ENCODE measurements around the gene IFITM1. TPM values are rescaled to one million over a fixed set of nuclear protein-coding genes. Genes with fewer than 3 reads are reported as not detected.

Gene IFITM1
- total RNA-seq, 1 experiment from 2014 or later: 544 TPM

GRCh38 chr11:315516-315994 is 1.7 kb downstream of the IFITM1 start (continued):
- no peak for TF ChIP-seq PRDM15 (CRISPR knock-in tag; IDR thresholded peaks at IDR 0.05)
- TF ChIP-seq SP1 (CRISPR knock-in tag; conservative IDR thresholded peaks at IDR 0.05): no peak
- TF ChIP-seq TP53 (CRISPR knock-in tag; IDR thresholded peaks at IDR 0.05): no peak

DNA sequence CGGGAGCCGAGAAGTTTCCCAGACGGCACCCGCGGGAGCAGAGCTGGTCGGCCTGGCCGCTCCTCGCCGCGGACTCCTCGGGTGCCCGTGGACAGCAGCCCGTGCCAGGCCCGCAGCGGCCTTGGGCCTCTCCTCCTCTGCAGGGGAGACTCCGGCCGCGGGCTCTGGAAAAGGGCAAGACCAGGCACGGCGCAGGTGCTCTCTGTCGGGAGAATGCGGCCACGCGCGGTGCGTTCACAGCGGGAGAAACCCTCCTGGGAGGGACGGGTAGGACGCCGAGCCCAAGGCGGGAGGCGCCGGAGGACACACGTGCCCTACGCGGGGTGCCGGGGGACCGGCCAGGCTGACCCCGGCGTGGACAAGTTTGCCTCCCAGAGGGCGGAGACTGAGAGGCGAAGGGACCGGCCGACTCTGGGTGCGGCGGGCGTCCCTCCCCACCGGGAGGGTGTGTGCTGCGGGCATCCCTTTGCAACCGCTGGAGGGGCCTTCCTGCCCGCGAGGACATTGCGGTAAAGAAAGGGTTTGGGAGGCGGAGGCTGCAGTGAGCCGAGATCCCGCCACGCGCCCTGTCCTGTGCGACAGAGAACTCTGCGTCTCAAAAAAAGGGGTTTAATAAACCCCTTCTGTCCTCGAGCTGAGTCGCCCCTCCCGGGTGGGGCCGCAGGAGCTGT is 2.3 kb downstream of the IFITM1 start:
- Mint-ChIP-seq H3K27me3 (ENCODE audit: low read depth) (no peaks in the 10 kb centered on the region), H3K36me3 (peaks cover 11% of the 10 kb centered on the region), H3K9me3 (no peaks in the 10 kb centered on the region), H3K4me3 (peak overlapping the region; percentile 75), H3K4me1 (peaks cover 43% of the 10 kb centered on the region), H3K27ac (peak overlapping the region; percentile 96)
- ChIA-PET CTCF (interaction anchor here (1.2 to 3.6 kb wide), 8 partner anchors 9 to 91 kb away, joined by 3 to 34 read pairs (median 6); partner anchors contain the start of gene IFITM2), POLR2A (interaction anchor here (0.6 to 1.8 kb wide), 4 partner anchors 35 to 396 kb away, joined by 3 to 9 read pairs (median 3); no protein-coding TSS in a partner anchor)
- no peak for ATAC-seq
- DNase-seq (ENCODE audit: low spot score): peak; percentile 29
- TF ChIP-seq PREB (CRISPR knock-in tag; IDR thresholded peaks at IDR 0.05; ENCODE audit: borderline replicate concordance) (no peak), NFE2L1 (CRISPR knock-in tag; IDR thresholded peaks at IDR 0.05) (no peak), ZNF396 (CRISPR knock-in tag; IDR thresholded peaks at IDR 0.05; ENCODE audit: borderline replicate concordance) (no peak), GRHL2 (CRISPR knock-in tag; IDR thresholded peaks at IDR 0.05; ENCODE audit: insufficient replicate concordance, severe bottlenecking) (no peak), ZNF263 (CRISPR knock-in tag; IDR thresholded peaks at IDR 0.05; ENCODE audit: low read depth) (no peak), E2F5 (CRISPR knock-in tag; IDR thresholded peaks at IDR 0.05) (no peak), MAX (CRISPR knock-in tag; IDR thresholded peaks at IDR 0.05) (0 out of 2 replicates have a peak, but pooled peaks have one; percentile 70), ETV6 (CRISPR knock-in tag; IDR thresholded peaks at IDR 0.05) (no peak; the same call in 1 of the 2 replicates), CDX4 (CRISPR knock-in tag; IDR thresholded peaks at IDR 0.05; ENCODE audit: borderline replicate concordance) (no peak), ZNF317 (CRISPR knock-in tag; IDR thresholded peaks at IDR 0.05; ENCODE audit: borderline replicate concordance, low read depth) (no peak), ERG (CRISPR knock-in tag; IDR thresholded peaks at IDR 0.05) (no peak), HMGA2 (CRISPR knock-in tag; IDR thresholded peaks at IDR 0.05) (no peak), ELF4 (CRISPR knock-in tag; IDR thresholded peaks at IDR 0.05; ENCODE audit: low read depth) (no peak), SOX15 (CRISPR knock-in tag; IDR thresholded peaks at IDR 0.05) (no peak), ZNF423 (CRISPR knock-in tag; IDR thresholded peaks at IDR 0.05) (no peak), FOXJ3 (CRISPR knock-in tag; IDR thresholded peaks at IDR 0.05; ENCODE audit: borderline replicate concordance) (no peak), ESRRA (CRISPR knock-in tag; IDR thresholded peaks at IDR 0.05; ENCODE audit: borderline replicate concordance) (no peak)
- TF ChIP-seq, protein P1, sequence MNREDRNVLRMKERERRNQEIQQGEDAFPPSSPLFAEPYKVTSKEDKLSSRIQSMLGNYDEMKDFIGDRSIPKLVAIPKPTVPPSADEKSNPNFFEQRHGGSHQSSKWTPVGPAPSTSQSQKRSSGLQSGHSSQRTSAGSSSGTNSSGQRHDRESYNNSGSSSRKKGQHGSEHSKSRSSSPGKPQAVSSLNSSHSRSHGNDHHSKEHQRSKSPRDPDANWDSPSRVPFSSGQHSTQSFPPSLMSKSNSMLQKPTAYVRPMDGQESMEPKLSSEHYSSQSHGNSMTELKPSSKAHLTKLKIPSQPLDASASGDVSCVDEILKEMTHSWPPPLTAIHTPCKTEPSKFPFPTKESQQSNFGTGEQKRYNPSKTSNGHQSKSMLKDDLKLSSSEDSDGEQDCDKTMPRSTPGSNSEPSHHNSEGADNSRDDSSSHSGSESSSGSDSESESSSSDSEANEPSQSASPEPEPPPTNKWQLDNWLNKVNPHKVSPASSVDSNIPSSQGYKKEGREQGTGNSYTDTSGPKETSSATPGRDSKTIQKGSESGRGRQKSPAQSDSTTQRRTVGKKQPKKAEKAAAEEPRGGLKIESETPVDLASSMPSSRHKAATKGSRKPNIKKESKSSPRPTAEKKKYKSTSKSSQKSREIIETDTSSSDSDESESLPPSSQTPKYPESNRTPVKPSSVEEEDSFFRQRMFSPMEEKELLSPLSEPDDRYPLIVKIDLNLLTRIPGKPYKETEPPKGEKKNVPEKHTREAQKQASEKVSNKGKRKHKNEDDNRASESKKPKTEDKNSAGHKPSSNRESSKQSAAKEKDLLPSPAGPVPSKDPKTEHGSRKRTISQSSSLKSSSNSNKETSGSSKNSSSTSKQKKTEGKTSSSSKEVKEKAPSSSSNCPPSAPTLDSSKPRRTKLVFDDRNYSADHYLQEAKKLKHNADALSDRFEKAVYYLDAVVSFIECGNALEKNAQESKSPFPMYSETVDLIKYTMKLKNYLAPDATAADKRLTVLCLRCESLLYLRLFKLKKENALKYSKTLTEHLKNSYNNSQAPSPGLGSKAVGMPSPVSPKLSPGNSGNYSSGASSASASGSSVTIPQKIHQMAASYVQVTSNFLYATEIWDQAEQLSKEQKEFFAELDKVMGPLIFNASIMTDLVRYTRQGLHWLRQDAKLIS (CRISPR knock-in tag; IDR thresholded peaks at IDR 0.05; ENCODE audit: borderline replicate concordance): no peak
